A549 treated with dexamethasone at 1 μM for 4 hours (cell line): ENCODE measurements around the gene QPCT. TPM values are rescaled to one million over a fixed set of nuclear protein-coding genes. Genes with fewer than 3 reads are reported as not detected.

ENCODE experiments used
- total RNA-seq: library from RNA; stranded (reverse); fragments of 200-300 nt; extraction: Qiagen RNA extraction; gene quantifications from 5 replicates; pipeline ENCODE4 v1.2.3, GENCODE V29; 2022

The QPCT gene
- total RNA-seq: 20.1 to 22.8 TPM (median 21.9 TPM) in 5 replicates

DNA sequence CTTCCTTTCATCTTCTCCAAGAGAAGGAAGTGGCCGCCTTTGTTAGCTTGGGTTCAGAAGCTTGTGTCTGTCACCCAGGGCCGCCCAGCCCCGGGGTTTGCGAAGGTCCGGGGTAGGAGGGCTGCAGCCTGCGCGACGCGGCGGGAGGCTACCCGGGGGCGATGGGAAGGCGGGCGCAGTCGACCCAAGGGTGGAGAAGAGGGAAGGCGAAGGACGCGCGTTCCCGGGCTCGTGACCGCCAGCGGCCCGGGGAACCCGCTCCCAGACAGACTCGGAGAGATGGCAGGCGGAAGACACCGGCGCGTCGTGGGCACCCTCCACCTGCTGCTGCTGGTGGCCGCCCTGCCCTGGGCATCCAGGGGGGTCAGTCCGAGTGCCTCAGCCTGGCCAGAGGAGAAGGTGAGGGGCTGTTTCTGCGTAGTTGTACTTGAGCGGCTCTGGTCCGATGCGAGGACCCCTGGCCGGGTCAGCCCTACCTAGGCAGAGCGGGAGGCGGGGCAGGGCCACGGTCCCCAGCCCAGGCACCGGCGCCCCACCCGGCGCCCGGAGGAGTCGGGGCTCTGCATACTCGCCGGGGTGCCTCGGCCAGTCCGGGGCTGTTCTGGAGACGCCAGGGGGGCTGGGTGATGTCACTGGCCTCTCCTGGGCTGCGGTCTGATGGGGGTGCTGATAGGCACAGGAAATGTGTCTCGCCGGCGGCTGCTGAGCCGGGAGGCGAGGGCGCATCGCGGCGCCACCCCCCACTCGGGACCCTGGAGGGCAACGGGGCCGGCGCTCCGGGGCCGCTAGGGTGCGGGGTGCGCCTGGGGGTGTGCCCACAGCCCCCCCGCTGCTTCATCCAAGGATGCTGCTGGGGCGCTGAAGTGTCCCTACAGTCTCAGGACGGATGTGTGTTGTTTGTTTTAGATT lies at the start of gene QPCT:
Gene QPCT (plus strand): TSS at position 178 of the 909 bp plus-strand sequence. CDS start 102 bp downstream, at position 280.

GRCh38 chr2:37324786-37325624 lies 19.4 kb upstream of the QPCT start, which contains the start of gene PRKD3:
PRKD3 (minus strand) TSS chr2:37324833; CDS start chr2:37316524, 8,309 bp downstream.

Other genes starting within 250 kb of the QPCT start
- 19.8 to 29.5 TPM (median 27.2 TPM) in 5 replicates for gene EIF2AK2, start 187.7 kb upstream of the QPCT start, total RNA-seq
- not detected in 5 replicates for gene SULT6B1, start 156.0 kb upstream of the QPCT start, total RNA-seq
- gene CEBPZOS, start 148.1 kb upstream of the QPCT start, total RNA-seq: 40.0 to 46.0 TPM (median 41.6 TPM) in 5 replicates
- 66.5 to 83.0 TPM (median 68.5 TPM) in 5 replicates for gene CEBPZ, start 113.0 kb upstream of the QPCT start, total RNA-seq
- gene NDUFAF7, start 113.0 kb upstream of the QPCT start, total RNA-seq: 15.0 to 20.9 TPM (median 17.2 TPM) in 5 replicates
- gene PRKD3, start 19.8 kb upstream of the QPCT start, total RNA-seq: 9.5 to 17.0 TPM (median 14.7 TPM) in 5 replicates